Ovary (tissue), 9 donors: ENCODE measurements around the gene CNTRL. TPM values are rescaled to one million over a fixed set of nuclear protein-coding genes. Genes with fewer than 3 reads are reported as not detected.

Experiments used
- DNase-seq, 5 donors: peaks; one replicate each; pipeline ENCODE4 v3.0.0-alpha.2; 2019 to 2020
- H3K27ac ChIP-seq, 2 donors: fragments of 200-600 bp; one replicate each; pipeline versions ENCODE4 v1.5.1 to v1.8.0; 2019 to 2022
- H3K27me3 ChIP-seq: fragments of 200-600 bp; one replicate; pipeline ENCODE4 v1.8.0; 2022
- H3K36me3 ChIP-seq: fragments of 200-600 bp; sonication (generic); one replicate; pipeline ENCODE4 v1.5.1; 2019
- H3K4me1 ChIP-seq: one replicate; pipeline ENCODE4 v1.8.1; 2013; ENCODE audit warnings: mild to moderate bottlenecking, moderate library complexity; ENCODE audit not compliant: insufficient read depth
- H3K4me3 ChIP-seq: fragments of 200-600 bp; sonication (generic); one replicate; pipeline ENCODE4 v1.5.1; 2017
- H3K9me3 ChIP-seq, 2 donors: fragments of 200-600 bp in 1 of 2; sonication (generic) in 1 of 2; one replicate each; pipeline versions ENCODE4 v1.5.1 to v1.8.1; 2013 to 2019; ENCODE audit warnings: mild to moderate bottlenecking in 1 of 2, moderate library complexity in 1 of 2
- EP300 ChIP-seq: sonication (generic); formaldehyde crosslinking; IDR thresholded peaks from one replicate; pipeline ENCODE4 v1.6.1; 2017; ENCODE audit warnings: antibody characterized with exemption
- POLR2A ChIP-seq: fragments of 450-650 bp; IDR thresholded peaks from one replicate; pipeline ENCODE4 v1.6.1; 2017; ENCODE audit warnings: antibody characterized with exemption, mild to moderate bottlenecking, moderate library complexity
- WGBS, 3 donors: extraction: QIAGEN DNeasy Blood & Tissue Kit in 1 of 3; methylation state at CpG; one replicate each; pipeline versions ENCODE4 v1.1.5 to v1.1.7; 2013 to 2017; 5-methylcytosine and 5-hydroxymethylcytosine counted together
- intact Hi-C, 4 donors: fragments of 100-400 bp; cut with DNase I; formaldehyde crosslinking; loops; one replicate each; pipeline versions ENCODE4 v1.11.0 to v1.15.1; 2022 to 2023
- polyA plus RNA-seq, 2 donors: library from polyadenylated mRNA; stranded (reverse); fragments of 200-250 nt in 1 of 2; fragments of 350-450 nt in 1 of 2; fragmentation: Illumina TruSeq in 1 of 2; extraction: RNeasy Lipid Tissue Mini Kit (QIAGEN cat#74804) in 1 of 2; gene quantifications; one replicate each; pipeline ENCODE4 v1.2.3, GENCODE V29; 2013 to 2014
- small RNA-seq: library from RNA; depleted of rRNA; stranded (forward); fragments of <200 nt; gene quantifications from one replicate; pipeline ENCODE3, GENCODE V24; 2016
- total RNA-seq, 7 donors: library from RNA; depleted of rRNA in 2 of 7; stranded (reverse); fragments of >200 nt in 2 of 7; fragmentation: NEBNext Ultra II Directional in 3 of 7; extraction: Animal tissue kit (Norgen Biotek cat#: 25700) in 3 of 7; gene quantifications; one replicate each; pipeline versions ENCODE4 v1.1.0 to v1.2.4, GENCODE V29; 2016 to 2023
- TF ChIP-seq, protein P1 (sequence below), 3 donors: fragments of 450-650 bp in 2 of 3; fragments of 200-600 bp in 1 of 3; IDR thresholded peaks; one replicate each; pipeline versions ENCODE4 v1.5.1 to v1.8.0; 2016 to 2022; ENCODE audit warnings: antibody characterized with exemption in 3 of 3, mild to moderate bottlenecking in 1 of 3
- donor health status: DM: no; HTN: no; CAD: no; lungs with moderate emphysema.
- donor health status: DM: no; HTN: no; CAD: no.
- donor health status: Bipolar disorder and iron deficiency.
- donor health status: DM: yes; HTN: yes; CAD: no.
- donor health status: DM: no; HTN: no; CAD: no.
- donor health status: DM: yes; HTN: yes; CAD: no.

Gene CNTRL
- total and polyA plus RNA-seq, 9 donors = 10.0 to 27.2 (median 19.0) TPM

- intact Hi-C loops = loop anchor here in 1 of 4 donors (5.0 kb wide), 1 partner anchor 167 kb away; no protein-coding TSS in a partner anchor
- no peak for DNase-seq
- H3K36me3 ChIP-seq = no peaks in the 10 kb centered on the region
- H3K9me3 ChIP-seq = no peaks in the 10 kb centered on the region
- TF ChIP-seq, protein P1, sequence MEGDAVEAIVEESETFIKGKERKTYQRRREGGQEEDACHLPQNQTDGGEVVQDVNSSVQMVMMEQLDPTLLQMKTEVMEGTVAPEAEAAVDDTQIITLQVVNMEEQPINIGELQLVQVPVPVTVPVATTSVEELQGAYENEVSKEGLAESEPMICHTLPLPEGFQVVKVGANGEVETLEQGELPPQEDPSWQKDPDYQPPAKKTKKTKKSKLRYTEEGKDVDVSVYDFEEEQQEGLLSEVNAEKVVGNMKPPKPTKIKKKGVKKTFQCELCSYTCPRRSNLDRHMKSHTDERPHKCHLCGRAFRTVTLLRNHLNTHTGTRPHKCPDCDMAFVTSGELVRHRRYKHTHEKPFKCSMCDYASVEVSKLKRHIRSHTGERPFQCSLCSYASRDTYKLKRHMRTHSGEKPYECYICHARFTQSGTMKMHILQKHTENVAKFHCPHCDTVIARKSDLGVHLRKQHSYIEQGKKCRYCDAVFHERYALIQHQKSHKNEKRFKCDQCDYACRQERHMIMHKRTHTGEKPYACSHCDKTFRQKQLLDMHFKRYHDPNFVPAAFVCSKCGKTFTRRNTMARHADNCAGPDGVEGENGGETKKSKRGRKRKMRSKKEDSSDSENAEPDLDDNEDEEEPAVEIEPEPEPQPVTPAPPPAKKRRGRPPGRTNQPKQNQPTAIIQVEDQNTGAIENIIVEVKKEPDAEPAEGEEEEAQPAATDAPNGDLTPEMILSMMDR (IDR thresholded peaks at IDR 0.05) = no peak
- no peak for TF ChIP-seq POLR2A
- no peak for TF ChIP-seq EP300
- 64 to 76% (median 73%) methylated on average over 5 of the region's 5 CpGs for WGBS, 3 donors
- H3K4me3 ChIP-seq = no peak overlapping the region
- H3K27ac ChIP-seq = no peak overlapping the region
- no peaks in the 10 kb centered on the region for H3K27me3 ChIP-seq
- H3K4me1 ChIP-seq = peaks cover 3% of the 10 kb centered on the region
These were observed 150.5 kb downstream of the CNTRL start for GRCh38 chr9:121225240-121225639.

DNA sequence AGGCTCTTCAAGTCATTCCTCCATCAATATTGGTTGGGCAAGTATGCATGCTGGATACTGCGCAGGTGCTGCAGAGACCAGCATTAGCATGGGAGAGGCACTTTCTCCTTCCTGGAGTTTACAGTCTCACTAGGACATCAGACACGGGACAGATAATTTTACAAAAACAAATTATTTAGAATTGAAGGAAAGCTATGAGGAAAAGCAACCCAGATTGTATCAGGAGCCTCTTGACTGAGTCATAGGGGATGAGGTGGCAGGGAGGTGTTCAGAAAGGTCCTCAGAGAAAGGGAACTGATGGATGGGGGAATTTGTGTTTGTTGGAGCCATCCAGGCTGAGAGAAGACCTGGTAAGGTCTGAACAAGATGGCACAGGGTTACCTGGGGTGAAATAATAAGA is 151.4 kb downstream of the CNTRL start:
- DNase-seq = no peak
- Histone ChIP-seq H3K9me3 (no peaks in the 10 kb centered on the region), H3K36me3 (no peaks in the 10 kb centered on the region), H3K27me3 (no peaks in the 10 kb centered on the region), H3K4me3 (no peak overlapping the region), H3K27ac (no peak overlapping the region), H3K4me1 (peaks cover 3% of the 10 kb centered on the region)
- intact Hi-C loops = loop anchor here in 1 of 4 donors (5.0 kb wide), 1 partner anchor 166 kb away; no protein-coding TSS in a partner anchor
- WGBS, 3 donors = 71 to 84% (median 76%) methylated on average over 2 of the region's 2 CpGs
- no peak for TF ChIP-seq POLR2A
- TF ChIP-seq EP300 = no peak
- TF ChIP-seq, protein P1 (IDR thresholded peaks at IDR 0.05) = no peak

Small RNAs within 50 kb of the gene (small RNA-seq; reads per million reads assigned to genes)
- gene RN7SL181P = not detected

Other genes with a start within 250 kb of the CNTRL start
- gene PSMD5, start 232.0 kb upstream of the CNTRL start, total RNA-seq = 10 to 100 TPM; 22.4 to 49.2 (median 39.5) TPM
- gene PSMD5, start 232.0 kb upstream of the CNTRL start, polyA plus RNA-seq = 10 to 100 TPM; 13.4 to 36.9 TPM
- 10 to 100 TPM; 16.8 to 56.0 (median 42.8) TPM for gene PHF19, start 197.8 kb upstream of the CNTRL start, total RNA-seq
- gene PHF19, start 197.8 kb upstream of the CNTRL start, polyA plus RNA-seq = 10 to 100 TPM; 24.1 to 26.6 TPM
- gene TRAF1, start 148.2 kb upstream of the CNTRL start, total RNA-seq = 1 to 10 TPM; 4.1 to 9.4 (median 5.5) TPM
- 1 to 10 TPM; 4.4 to 6.2 TPM for gene TRAF1, start 148.2 kb upstream of the CNTRL start, polyA plus RNA-seq
- gene C5, start 24.7 kb upstream of the CNTRL start, total RNA-seq = 1 to 10 TPM; 3.8 to 7.2 (median 4.6) TPM
- 1 to 10 TPM; 3.0 to 5.4 TPM for gene C5, start 24.7 kb upstream of the CNTRL start, polyA plus RNA-seq
- gene RAB14, start 126.9 kb downstream of the CNTRL start, total RNA-seq = 10 to 100 TPM; 22.9 to 64.4 (median 57.1) TPM
- gene RAB14, start 126.9 kb downstream of the CNTRL start, polyA plus RNA-seq = 10 to 100 TPM; 27.0 to 96.6 TPM
- gene GSN, start 193.2 kb downstream of the CNTRL start, total RNA-seq = 100 to 1,000 TPM; 188 to 706 (median 295) TPM
- gene GSN, start 193.2 kb downstream of the CNTRL start, polyA plus RNA-seq = 100 to 1,000 TPM; 370 to 406 TPM